Activated T-helper 9 cell treated with anti-CD3 and anti-CD28 coated beads, Interleukin-2, amount 50 U/mL, for 16 hours (primary cell): Measurements from ENCODE around the gene SHTN1.

Source experiments
- DNase-seq: peaks from one replicate; pipeline ENCODE4 v3.0.0-alpha.2; 2020; ENCODE audit warnings: low read depth

Gene SHTN1

DNA sequence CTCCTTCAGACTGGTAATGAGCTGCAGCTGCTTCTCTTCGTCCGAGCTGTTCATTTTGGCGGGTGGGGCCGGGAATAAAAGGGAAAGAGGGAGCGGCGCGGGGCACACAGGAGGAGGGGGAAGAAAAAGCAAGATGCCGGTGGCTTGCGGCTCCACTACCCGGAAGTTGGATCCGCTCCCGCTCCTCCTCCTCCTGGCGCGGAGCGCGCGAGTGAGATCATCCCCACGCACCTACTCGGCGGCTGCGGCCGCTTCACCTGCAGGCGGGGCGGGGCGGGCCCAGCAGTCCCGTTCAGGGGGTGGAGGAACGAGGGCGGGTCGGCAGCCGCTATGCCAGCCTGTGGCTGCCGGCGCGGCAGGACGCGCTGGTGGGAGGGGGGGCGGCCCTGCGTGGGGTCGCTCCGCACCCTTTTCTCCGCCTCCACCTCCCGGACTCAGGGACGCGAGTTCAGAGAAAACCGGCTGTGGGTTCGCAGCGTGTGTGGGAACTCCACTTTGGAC is at the start of gene SHTN1:
Gene SHTN1, minus strand, starts transcription at position 162 of the 501 bp plus-strand sequence. Its CDS starts 108 bp downstream, at position 54.
- no peak for DNase-seq

GRCh38 chr10:117053482-117053881 is 48.5 kb upstream of the SHTN1 start:
- no peak for DNase-seq

DNA sequence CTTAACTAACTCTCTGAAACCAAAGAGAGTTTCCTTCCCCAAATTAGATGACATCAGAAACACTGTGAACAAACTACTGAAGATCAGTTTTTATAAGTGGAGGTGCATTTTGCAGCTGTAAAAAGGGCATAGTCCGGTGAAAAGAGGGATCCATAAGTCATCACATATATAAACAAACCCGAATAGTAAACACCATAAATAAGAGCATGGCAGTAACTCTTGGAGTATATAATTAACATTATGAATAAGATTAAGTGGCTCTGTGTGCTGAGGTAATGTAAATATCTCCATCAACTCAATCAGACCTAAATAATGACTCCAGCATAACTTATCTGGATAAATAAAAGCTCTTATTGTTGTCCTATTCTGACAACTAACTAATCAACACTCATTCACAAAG is 43.0 kb upstream of the SHTN1 start:
- DNase-seq = no peak

GRCh38 chr10:117016266-117016665 is 11.3 kb upstream of the SHTN1 start:
- no peak for DNase-seq

GRCh38 chr10:117014835-117015234 is 9.8 kb upstream of the SHTN1 start:
- no peak for DNase-seq

GRCh38 chr10:117007080-117007479 is 2.1 kb upstream of the SHTN1 start:
- no peak for DNase-seq

DNA sequence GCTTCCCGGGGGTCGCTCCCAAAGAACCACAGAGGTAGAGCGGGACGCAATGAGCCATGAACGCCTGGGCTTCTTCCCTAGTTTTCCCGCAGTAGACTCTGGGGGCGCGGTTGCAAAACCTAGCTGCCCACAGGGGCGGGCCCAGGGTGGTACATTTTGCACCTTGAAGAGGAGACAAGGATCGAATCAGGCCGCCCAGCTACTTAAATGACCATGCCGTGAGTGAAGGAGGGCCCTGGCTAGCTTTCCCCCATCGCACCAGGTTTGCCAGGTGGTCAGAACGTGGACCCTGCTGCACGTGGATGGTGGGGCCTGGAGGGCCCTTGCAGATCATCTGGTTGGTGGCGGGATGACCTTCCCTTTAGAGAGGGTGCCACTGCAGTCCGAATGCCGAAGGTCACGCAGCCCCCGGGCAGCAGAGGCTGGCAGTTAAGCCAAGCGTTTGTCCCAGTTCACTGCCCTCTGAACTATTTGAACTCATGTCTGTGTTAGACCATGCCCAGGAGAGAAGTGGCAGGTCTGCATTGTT is 604 bp upstream of the SHTN1 start:
- no peak for DNase-seq

GRCh38 chr10:117004227-117005025 is 561 bp downstream of the SHTN1 start:
- DNase-seq = no peak

DNA sequence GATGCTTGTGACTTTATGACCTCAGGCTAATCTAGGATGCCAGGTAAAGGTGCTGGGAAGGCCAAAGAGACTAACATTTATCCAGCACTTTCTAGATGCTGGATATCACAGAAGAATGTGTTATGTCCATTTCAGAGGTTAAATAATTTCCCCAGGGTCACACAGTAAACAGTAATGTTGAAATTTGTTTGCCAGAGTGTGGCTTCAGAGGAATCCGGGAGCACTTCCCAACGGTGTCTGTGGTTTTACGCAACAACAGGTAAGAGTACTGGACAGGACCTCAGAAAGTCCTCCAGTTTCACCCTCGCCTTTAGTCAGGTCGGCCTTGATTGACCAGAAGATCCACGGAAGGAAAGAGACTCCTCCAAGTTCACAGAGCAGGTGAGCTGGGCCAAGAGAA is 1.7 kb downstream of the SHTN1 start:
- DNase-seq = no peak

- DNase-seq = no peak
These were observed 2.8 kb downstream of the SHTN1 start for GRCh38 chr10:117002206-117002605.

- no peak for DNase-seq
These were observed 3.8 kb downstream of the SHTN1 start for GRCh38 chr10:117001144-117001543.

DNA sequence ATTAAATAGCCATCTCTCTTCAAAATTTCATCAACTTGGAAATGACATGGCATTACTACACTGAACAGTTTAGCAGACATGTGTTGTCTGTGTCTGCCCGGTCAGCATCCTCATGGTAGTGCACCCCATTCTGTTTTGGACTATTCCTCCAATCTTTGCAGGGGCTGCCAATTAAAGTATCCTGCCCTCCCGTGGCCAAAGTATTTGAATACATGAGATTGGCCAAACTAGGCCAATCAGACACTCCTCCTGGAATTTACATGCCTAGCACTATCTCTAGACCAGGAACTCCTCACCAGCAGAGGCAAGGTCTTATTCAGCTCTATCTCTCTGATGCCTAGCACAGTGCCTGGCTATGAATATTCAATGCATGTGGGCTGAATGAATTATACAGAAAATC is 4.4 kb downstream of the SHTN1 start:
- DNase-seq = no peak

- DNase-seq = no peak
These were observed 6.8 kb downstream of the SHTN1 start for GRCh38 chr10:116998172-116998571.

- no peak for DNase-seq
These were observed 8.0 kb downstream of the SHTN1 start for GRCh38 chr10:116997015-116997414.

DNA sequence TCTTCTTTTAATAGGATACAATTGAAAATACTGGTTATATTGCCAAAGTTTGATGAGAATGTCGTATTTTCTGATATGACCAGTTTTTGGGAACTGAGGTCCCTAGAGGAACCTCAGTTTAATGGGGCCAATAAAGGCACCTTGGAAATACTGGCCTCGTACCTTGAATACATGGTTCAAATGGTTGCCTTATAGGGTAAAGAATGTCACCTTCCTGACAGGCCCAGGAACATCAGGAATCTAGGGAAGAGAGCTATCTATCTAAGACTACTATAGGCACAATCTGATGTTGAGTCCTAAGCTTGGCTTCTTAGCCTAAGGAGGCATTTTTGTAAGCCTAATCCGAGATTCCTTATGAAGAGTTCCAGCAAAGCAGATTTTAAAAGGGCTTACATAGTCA is 9.3 kb downstream of the SHTN1 start:
- DNase-seq = no peak

DNA sequence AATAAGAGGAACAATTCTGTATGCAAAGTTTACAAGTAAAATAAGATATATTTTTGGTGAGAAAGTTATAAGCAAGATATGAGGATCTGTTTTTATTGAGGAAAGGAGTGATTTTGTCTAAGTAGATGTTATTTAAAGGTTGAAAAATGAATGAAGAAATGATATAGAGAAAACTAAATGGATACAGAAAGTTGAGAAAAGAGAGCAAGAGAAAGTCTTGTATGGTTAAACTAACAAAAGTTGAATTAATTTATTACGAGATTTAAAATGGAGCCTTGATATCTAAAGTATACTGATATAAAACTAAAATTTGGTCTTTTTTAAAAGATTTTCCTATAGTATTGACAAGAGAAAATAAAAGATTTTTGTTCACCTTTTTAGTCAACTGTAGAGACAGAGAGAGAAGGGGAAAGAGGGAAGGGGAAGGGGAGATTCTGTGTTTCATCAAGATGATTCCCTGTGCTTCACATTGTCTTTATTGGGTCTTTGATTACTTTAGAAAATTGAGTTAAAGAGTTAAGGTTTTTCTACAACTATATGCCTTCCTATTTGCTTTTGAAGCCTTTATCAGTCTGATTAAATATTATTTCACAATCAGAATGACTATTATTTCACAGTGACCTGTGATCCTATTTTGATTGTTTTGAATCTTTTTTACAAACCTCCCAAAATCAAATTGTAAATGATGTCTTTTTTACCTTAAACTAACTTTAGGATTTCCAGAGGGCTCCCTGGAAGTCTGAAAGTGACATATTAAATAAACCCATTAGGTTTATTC is 10.7 kb downstream of the SHTN1 start:
- DNase-seq = no peak

DNA sequence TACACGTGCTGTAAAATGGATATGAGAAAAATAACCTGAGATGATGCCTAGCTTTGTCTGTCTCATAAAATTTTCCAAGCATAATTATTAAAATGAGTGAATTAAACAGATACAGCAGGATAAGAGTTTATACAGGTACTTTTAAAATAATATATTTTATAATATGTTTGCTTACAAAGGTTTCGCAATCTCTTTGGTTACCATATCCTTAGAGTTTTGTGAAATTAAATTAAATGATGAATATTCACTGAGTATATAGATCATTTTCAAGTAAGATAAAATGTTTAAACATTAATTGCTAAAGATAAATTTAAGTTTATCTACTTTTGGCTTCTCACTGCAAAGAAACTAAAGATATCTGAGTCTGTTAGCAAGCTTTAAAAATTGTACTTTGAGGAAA is 11.4 kb downstream of the SHTN1 start:
- DNase-seq = no peak

GRCh38 chr10:116992183-116992582 is 12.8 kb downstream of the SHTN1 start:
- no peak for DNase-seq

GRCh38 chr10:116990276-116990800 is 14.6 kb downstream of the SHTN1 start:
- DNase-seq = no peak

GRCh38 chr10:116989439-116989838 is 15.5 kb downstream of the SHTN1 start:
- DNase-seq = no peak

DNA sequence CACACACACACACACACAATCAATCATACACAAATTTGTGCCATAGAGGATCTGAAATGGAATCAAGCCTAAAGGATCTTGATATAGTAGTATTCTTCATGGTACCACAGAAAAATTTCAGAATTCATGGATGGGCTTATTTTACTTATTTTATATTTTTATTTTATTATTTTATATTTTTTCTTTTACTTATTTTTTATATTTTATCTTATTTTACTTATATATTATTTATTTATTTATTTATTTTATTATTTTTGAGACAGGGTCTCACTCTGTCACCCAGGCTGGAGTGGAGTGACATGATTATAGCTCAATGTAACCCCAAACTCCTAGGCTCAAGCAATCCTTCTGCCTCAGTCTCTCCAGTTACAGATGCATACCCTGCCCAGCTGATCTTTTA is 16.7 kb downstream of the SHTN1 start:
- DNase-seq = no peak

DNA sequence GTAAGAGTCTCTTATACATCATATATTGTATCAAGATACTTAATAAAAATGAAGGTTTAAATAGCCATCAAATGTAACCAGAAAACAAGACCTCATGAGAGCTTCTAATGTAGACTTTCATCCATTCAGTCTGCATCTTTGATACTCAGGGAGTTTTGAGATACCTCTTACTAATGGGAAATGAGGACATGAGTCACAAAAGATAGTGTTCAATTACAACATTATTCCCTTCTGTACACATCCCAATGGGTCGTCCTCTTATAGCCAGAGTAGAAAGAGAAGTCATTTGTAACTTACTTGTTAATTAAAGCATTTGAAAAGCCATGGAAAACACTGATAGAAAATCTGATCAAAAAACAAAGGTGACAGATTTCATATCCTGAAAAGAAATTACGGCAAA is 19.4 kb downstream of the SHTN1 start:
- DNase-seq = no peak
